C4-2B (cell line): ENCODE data around the gene VDAC1.

Experiments
- CTCF ChIP-seq: fragments of 450-650 bp; conservative IDR thresholded peaks from 2 replicates; pipeline ENCODE4 v1.5.1; 2017; ENCODE audit warnings: mild to moderate bottlenecking
- ZFX ChIP-seq: fragments of 450-650 bp; IDR thresholded peaks from 2 replicates; pipeline ENCODE4 v1.6.1; 2017

- TF ChIP-seq CTCF (no peak), ZFX (no peak)
Observed at GRCh38 chr5:133962801-133963476, 41.8 kb downstream of the VDAC1 start.
